ENCODE results near the gene NOXO1. TPM values are rescaled to one million over a fixed set of nuclear protein-coding genes. Genes with fewer than 3 reads are reported as not detected.

NOXO1 gene
- total RNA-seq (2022; extraction: Qiagen RNA extraction; ENCODE audit: low read depth): 0.14 to 0.29 TPM (median 0.25 TPM) in 5 replicates

GRCh38 chr16:1981398-1981836 lies at the start of gene NOXO1:
Gene NOXO1 (minus strand): TSS chr16:1981469. CDS start chr16:1981179, 290 bp downstream.

GRCh38 chr16:2026461-2027023 lies 45.3 kb upstream of the NOXO1 start, which contains the start of gene NHERF2:
Gene NHERF2 (plus strand): TSS chr16:2026902. CDS start chr16:2027006, 104 bp downstream.

GRCh38 chr16:2019518-2019920 lies 38.2 kb upstream of the NOXO1 start, which contains the start of gene NPW:
Gene NPW (plus strand): TSS chr16:2019785.

GRCh38 chr16:2009791-2010510 lies 28.7 kb upstream of the NOXO1 start, which contains the start of gene ZNF598:
Gene ZNF598 (minus strand): TSS chr16:2009821.

GRCh38 chr16:1989209-1990100 lies 8.2 kb upstream of the NOXO1 start, which contains the start of gene SYNGR3:
Gene SYNGR3 (plus strand): TSS chr16:1989970. CDS start chr16:1990103, 133 bp downstream.

GRCh38 chr16:1983544-1984346 lies 2.5 kb upstream of the NOXO1 start, which contains the start of gene GFER:
Gene GFER (plus strand): TSS chr16:1984193. CDS start chr16:1984219, 26 bp downstream.

GRCh38 chr16:1971796-1972489 lies 9.3 kb downstream of the NOXO1 start, which contains the start of gene TBL3:
Gene TBL3 (plus strand): TSS chr16:1972053. CDS start chr16:1972165, 112 bp downstream.

GRCh38 chr16:1966460-1966859 lies 14.8 kb downstream of the NOXO1 start, which contains the start of gene RNF151:
Gene RNF151 (plus strand): TSS chr16:1966856. CDS start chr16:1966882, 26 bp downstream.

GRCh38 chr16:1964506-1965395 lies 16.5 kb downstream of the NOXO1 start, which contains the start of gene RPS2:
Gene RPS2 (minus strand): TSS chr16:1964826. CDS start chr16:1964625, 201 bp downstream.

GRCh38 chr16:1959269-1960039 lies 21.8 kb downstream of the NOXO1 start, which contains the start of gene NDUFB10:
Gene NDUFB10 (plus strand): TSS chr16:1959538. CDS start chr16:1959625, 87 bp downstream.

GRCh38 chr16:1942810-1943726 lies 38.2 kb downstream of the NOXO1 start, which contains the start of gene MSRB1:
Gene MSRB1 (minus strand): TSS chr16:1943199. CDS start chr16:1943156, 43 bp downstream.

Other genes starting within 250 kb of the NOXO1 start
- gene NME3, start 209.9 kb downstream of the NOXO1 start, total RNA-seq (2022; extraction: Qiagen RNA extraction; ENCODE audit: low read depth): 29.4 to 60.4 TPM (median 53.3 TPM) in 5 replicates
- 5.4 to 12.9 TPM (median 9.9 TPM) in 5 replicates for gene EME2, start 208.7 kb downstream of the NOXO1 start, total RNA-seq (2022; extraction: Qiagen RNA extraction; ENCODE audit: low read depth)
- gene MRPS34, start 208.3 kb downstream of the NOXO1 start, total RNA-seq (2022; extraction: Qiagen RNA extraction; ENCODE audit: low read depth): 163 to 261 TPM (median 224 TPM) in 5 replicates
- 16.1 to 25.3 TPM (median 22.5 TPM) in 5 replicates for gene SPSB3, start 198.9 kb downstream of the NOXO1 start, total RNA-seq (2022; extraction: Qiagen RNA extraction; ENCODE audit: low read depth)
- 56.7 to 88.8 TPM (median 76.9 TPM) in 5 replicates for gene NUBP2, start 198.5 kb downstream of the NOXO1 start, total RNA-seq (2022; extraction: Qiagen RNA extraction; ENCODE audit: low read depth)
- 0.07 to 0.13 TPM in 2 of 5 replicates, not detected in the others for gene IGFALS, start 187.8 kb downstream of the NOXO1 start, total RNA-seq (2022; extraction: Qiagen RNA extraction; ENCODE audit: low read depth)
- gene HAGH, start 154.6 kb downstream of the NOXO1 start, total RNA-seq (2022; extraction: Qiagen RNA extraction; ENCODE audit: low read depth): 57.8 to 69.7 TPM (median 62.0 TPM) in 5 replicates
- gene FAHD1, start 154.3 kb downstream of the NOXO1 start, total RNA-seq (2022; extraction: Qiagen RNA extraction; ENCODE audit: low read depth): 42.2 to 49.6 TPM (median 45.3 TPM) in 5 replicates
- gene MEIOB, start 109.3 kb downstream of the NOXO1 start, total RNA-seq (2022; extraction: Qiagen RNA extraction; ENCODE audit: low read depth): 1.9 to 2.4 TPM (median 2.1 TPM) in 5 replicates
- 1.9 to 3.9 TPM (median 3.1 TPM) in 5 replicates for gene HS3ST6, start 63.1 kb downstream of the NOXO1 start, total RNA-seq (2022; extraction: Qiagen RNA extraction; ENCODE audit: low read depth)
- 27.0 to 33.5 TPM (median 29.9 TPM) in 5 replicates for gene MSRB1, start 38.3 kb downstream of the NOXO1 start, total RNA-seq (2022; extraction: Qiagen RNA extraction; ENCODE audit: low read depth)
- 0.03 to 0.06 TPM in 2 of 5 replicates, not detected in the others for gene RPL3L, start 26.8 kb downstream of the NOXO1 start, total RNA-seq (2022; extraction: Qiagen RNA extraction; ENCODE audit: low read depth)
- 234 to 300 TPM (median 255 TPM) in 5 replicates for gene NDUFB10, start 21.9 kb downstream of the NOXO1 start, total RNA-seq (2022; extraction: Qiagen RNA extraction; ENCODE audit: low read depth)
- 3,777 to 5,494 TPM (median 4,879 TPM) in 5 replicates for gene RPS2, start 16.6 kb downstream of the NOXO1 start, total RNA-seq (2022; extraction: Qiagen RNA extraction; ENCODE audit: low read depth)
- not detected in 5 replicates for gene RNF151, start 14.6 kb downstream of the NOXO1 start, total RNA-seq (2022; extraction: Qiagen RNA extraction; ENCODE audit: low read depth)
- gene TBL3, start 9.4 kb downstream of the NOXO1 start, total RNA-seq (2022; extraction: Qiagen RNA extraction; ENCODE audit: low read depth): 33.8 to 44.9 TPM (median 36.1 TPM) in 5 replicates
- gene GFER, start 2.7 kb upstream of the NOXO1 start, total RNA-seq (2022; extraction: Qiagen RNA extraction; ENCODE audit: low read depth): 26.3 to 42.5 TPM (median 39.7 TPM) in 5 replicates
- 6.4 to 7.6 TPM (median 6.9 TPM) in 5 replicates for gene SYNGR3, start 8.5 kb upstream of the NOXO1 start, total RNA-seq (2022; extraction: Qiagen RNA extraction; ENCODE audit: low read depth)
- gene ZNF598, start 28.4 kb upstream of the NOXO1 start, total RNA-seq (2022; extraction: Qiagen RNA extraction; ENCODE audit: low read depth): 44.1 to 62.0 TPM (median 55.9 TPM) in 5 replicates
- gene NPW, start 38.3 kb upstream of the NOXO1 start, total RNA-seq (2022; extraction: Qiagen RNA extraction; ENCODE audit: low read depth): 0.74 to 1.3 TPM (median 0.99 TPM) in 5 replicates
- gene NHERF2, start 45.4 kb upstream of the NOXO1 start, total RNA-seq (2022; extraction: Qiagen RNA extraction; ENCODE audit: low read depth): 38.6 to 58.8 TPM (median 54.7 TPM) in 5 replicates
- gene NTHL1, start 66.4 kb upstream of the NOXO1 start, total RNA-seq (2022; extraction: Qiagen RNA extraction; ENCODE audit: low read depth): 34.0 to 46.7 TPM (median 42.0 TPM) in 5 replicates
- 34.3 to 44.5 TPM (median 38.4 TPM) in 5 replicates for gene TSC2, start 66.5 kb upstream of the NOXO1 start, total RNA-seq (2022; extraction: Qiagen RNA extraction; ENCODE audit: low read depth)
- gene PKD1, start 154.4 kb upstream of the NOXO1 start, total RNA-seq (2022; extraction: Qiagen RNA extraction; ENCODE audit: low read depth): 41.9 to 56.6 TPM (median 50.2 TPM) in 5 replicates
- gene RAB26, start 167.2 kb upstream of the NOXO1 start, total RNA-seq (2022; extraction: Qiagen RNA extraction; ENCODE audit: low read depth): 3.0 to 4.5 TPM (median 3.3 TPM) in 5 replicates
- 39.0 to 67.9 TPM (median 55.5 TPM) in 5 replicates for gene TRAF7, start 174.3 kb upstream of the NOXO1 start, total RNA-seq (2022; extraction: Qiagen RNA extraction; ENCODE audit: low read depth)
- 0.32 to 1.8 TPM (median 0.50 TPM) in 5 replicates for gene CASKIN1, start 215.1 kb upstream of the NOXO1 start, total RNA-seq (2022; extraction: Qiagen RNA extraction; ENCODE audit: low read depth)
- gene MLST8, start 224.0 kb upstream of the NOXO1 start, total RNA-seq (2022; extraction: Qiagen RNA extraction; ENCODE audit: low read depth): 44.7 to 55.3 TPM (median 47.9 TPM) in 5 replicates
- 3.1 to 5.9 TPM (median 5.4 TPM) in 5 replicates for gene BRICD5, start 229.4 kb upstream of the NOXO1 start, total RNA-seq (2022; extraction: Qiagen RNA extraction; ENCODE audit: low read depth)
- 16.4 to 32.8 TPM (median 30.5 TPM) in 5 replicates for gene PGP, start 233.4 kb upstream of the NOXO1 start, total RNA-seq (2022; extraction: Qiagen RNA extraction; ENCODE audit: low read depth)
- 18.2 to 26.6 TPM (median 23.6 TPM) in 5 replicates for gene E4F1, start 242.1 kb upstream of the NOXO1 start, total RNA-seq (2022; extraction: Qiagen RNA extraction; ENCODE audit: low read depth)